GM13977 (cell line): ENCODE data around the gene KEAP1.
A peak's percentile ranks its signal among the peaks of the same experiment; 100 is the strongest.

Experiments
- DNase-seq: peaks from one replicate; pipeline ENCODE4 v3.0.0; 2012; ENCODE audit warnings: low spot score
- CTCF ChIP-seq: IDR thresholded peaks from 2 replicates; pipeline ENCODE4 v1.5.1; 2012; ENCODE audit warnings: mild to moderate bottlenecking, control low read depth; ENCODE audit not compliant: insufficient read depth; ENCODE audit errors: extremely low read depth, missing control alignments
- in situ Hi-C: fragments of 300-500 bp; cut with MboI; formaldehyde crosslinking; loops from one replicate; pipeline ENCODE4 v1.12.0; 2022; ENCODE audit warnings: low sequenced_read_pairs, low pct_unique_long_range_greater_than_20kb, mixed read lengths, inconsistent platforms; ENCODE audit not compliant: unreplicated experiment

KEAP1 gene

GRCh38 chr19:10474962-10475451, 28.1 kb downstream of the KEAP1 start:
- in situ Hi-C loops = no loop called here
- DNase-seq = no peak
- no peak for TF ChIP-seq CTCF

GRCh38 chr19:10473192-10473591, 30.0 kb downstream of the KEAP1 start:
- no peak for DNase-seq
- in situ Hi-C loops = no loop called here
- TF ChIP-seq CTCF = no peak

- TF ChIP-seq CTCF = peak; percentile 44
- DNase-seq = no peak
- in situ Hi-C loops = no loop called here
Observed at GRCh38 chr19:10471909-10472308, 31.2 kb downstream of the KEAP1 start.

- no peak for DNase-seq
- in situ Hi-C loops = no loop called here
- TF ChIP-seq CTCF = no peak
Observed at GRCh38 chr19:10468133-10468532, 35.0 kb downstream of the KEAP1 start.

GRCh38 chr19:10467104-10467706, 36.0 kb downstream of the KEAP1 start:
- in situ Hi-C loops = no loop called here
- no peak for DNase-seq
- TF ChIP-seq CTCF = no peak

GRCh38 chr19:10464456-10464855, 38.7 kb downstream of the KEAP1 start:
- in situ Hi-C loops = no loop called here
- DNase-seq = no peak
- TF ChIP-seq CTCF = no peak
